GM13977 (cell line): Measurements from ENCODE around the gene ROR1.

Experiments used
- DNase-seq: peaks from one replicate; pipeline ENCODE4 v3.0.0; 2012; ENCODE audit warnings: low spot score
- CTCF ChIP-seq: IDR thresholded peaks from 2 replicates; pipeline ENCODE4 v1.5.1; 2012; ENCODE audit warnings: mild to moderate bottlenecking, control low read depth; ENCODE audit not compliant: insufficient read depth; ENCODE audit errors: extremely low read depth, missing control alignments
- in situ Hi-C: fragments of 300-500 bp; cut with MboI; formaldehyde crosslinking; loops from one replicate; pipeline ENCODE4 v1.12.0; 2022; ENCODE audit warnings: low sequenced_read_pairs, low pct_unique_long_range_greater_than_20kb, mixed read lengths, inconsistent platforms; ENCODE audit not compliant: unreplicated experiment

ROR1 gene

DNA sequence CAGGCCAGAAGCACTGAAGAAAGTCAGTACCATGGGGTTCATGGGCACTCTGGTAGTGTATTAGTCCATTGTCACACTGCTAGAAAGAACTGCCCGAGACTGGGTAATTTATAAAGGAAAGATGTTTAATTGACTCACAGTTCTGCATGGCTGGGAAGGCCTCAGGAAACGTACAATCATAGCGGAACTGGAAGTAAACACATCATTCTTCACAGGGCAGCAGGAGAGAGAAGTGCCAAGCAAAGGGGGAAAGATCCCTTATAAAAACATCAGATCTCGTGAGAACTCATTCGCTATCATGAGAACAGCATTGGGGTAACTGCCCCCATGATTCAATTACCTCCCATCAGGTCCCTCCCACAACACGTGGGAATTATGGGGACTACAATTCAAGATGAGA lies 20.2 kb upstream of the ROR1 start:
- in situ Hi-C loops: no loop called here
- no peak for TF ChIP-seq CTCF

GRCh38 chr1:63756839-63757238 lies 17.0 kb upstream of the ROR1 start:
- no peak for DNase-seq
- TF ChIP-seq CTCF: no peak
- in situ Hi-C loops: no loop called here

More for the DNA sequence above, 20.2 kb upstream of the ROR1 start:
- DNase-seq: no peak

- DNase-seq: no peak
- no peak for TF ChIP-seq CTCF
- in situ Hi-C loops: no loop called here
Measured at GRCh38 chr1:63757334-63757733, 16.5 kb upstream of the ROR1 start.

- DNase-seq: no peak
Measured at GRCh38 chr1:63758791-63759190, 15.0 kb upstream of the ROR1 start.

GRCh38 chr1:63759778-63760177 lies 14.0 kb upstream of the ROR1 start:
- in situ Hi-C loops: no loop called here
- DNase-seq: no peak
- TF ChIP-seq CTCF: no peak

More at GRCh38 chr1:63758791-63759190, 15.0 kb upstream of the ROR1 start:
- no peak for TF ChIP-seq CTCF
- in situ Hi-C loops: no loop called here

- no peak for DNase-seq
- no peak for TF ChIP-seq CTCF
- in situ Hi-C loops: no loop called here
Measured at GRCh38 chr1:63770381-63770780, 3.4 kb upstream of the ROR1 start.

DNA sequence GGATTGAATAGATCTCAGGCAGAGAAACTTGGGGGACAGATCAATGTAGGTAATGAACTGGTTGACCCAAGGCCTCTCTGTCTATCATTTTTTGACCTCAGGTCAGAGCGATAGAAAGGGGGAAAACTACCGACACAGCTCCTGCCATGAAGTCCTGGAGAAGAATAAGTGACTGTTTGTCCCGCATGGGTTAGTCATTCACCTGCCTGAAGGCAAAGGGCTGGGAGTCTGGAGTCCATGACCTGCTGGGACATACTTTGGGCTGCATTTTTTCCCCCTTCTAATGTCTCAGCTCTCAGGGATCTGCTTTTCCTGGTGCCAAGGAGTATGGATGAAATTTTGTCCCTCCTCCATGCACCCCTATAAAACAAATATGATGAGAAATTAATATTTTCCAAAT lies 1.6 kb upstream of the ROR1 start:
- in situ Hi-C loops: no loop called here
- DNase-seq: no peak
- no peak for TF ChIP-seq CTCF
